Measurements from ENCODE around the gene RPS27L. TPM values are rescaled to one million over a fixed set of nuclear protein-coding genes. Genes with fewer than 3 reads are reported as not detected.

Gene RPS27L
- total and polyA plus RNA-seq, 2 of the 8 experiments (the other 6 are each of a cell fraction or from before 2014, with no cell fraction given): 115 to 143 TPM

GRCh38 chr15:63110428-63111026 is 46.8 kb downstream of the RPS27L start:
- H2AK5ac ChIP-seq (ENCODE audit: low read depth, low read length): no peak overlapping the region
- no peak for FAIRE-seq
- no peak overlapping the region for H2BK120ac ChIP-seq (replicated peaks; ENCODE audit: low read depth, low read length)
- no peak overlapping the region for H2BK5ac ChIP-seq (ENCODE audit: low read depth, low read length)
- H3K79me2 ChIP-seq (ENCODE audit: control insufficient read depth in 1 of 2, insufficient read depth in 2 of 2, low read length in 2 of 2): no peaks in the 10 kb centered on the region
- H2BK15ac ChIP-seq (ENCODE audit: low read length): no peak overlapping the region
- no peak overlapping the region for H3K23ac ChIP-seq (ENCODE audit: insufficient read length)
- POLR2A ChIA-PET (ENCODE audit: partially characterized antibody): interaction anchor here (1.6 kb wide), 1 partner anchor 45 kb away, joined by 4 read pairs; no protein-coding TSS in a partner anchor
- no peak overlapping the region for H4K91ac ChIP-seq (replicated peaks; ENCODE audit: insufficient read length, low read length)
- no peak overlapping the region for H3K27ac ChIP-seq (ENCODE audit: low read depth, low read length)
- no peaks in the 10 kb centered on the region for H3K36me3 ChIP-seq (ENCODE audit: control insufficient read depth in 2 of 4, insufficient read depth in 4 of 4, low read length in 3 of 4)
- DNase-seq (ENCODE audit: low read depth in 1 of 2, low spot score in 2 of 2): peak in 1 of 2 experiments; percentile 17
- 0 out of 7 replicates have a peak, but pooled peaks cover 0 to 3% (median 0%) of the 10 kb centered on the region in 4 experiments for H3K4me1 ChIP-seq (replicated peaks in 1 of 4; ENCODE audit: control insufficient read depth in 3 of 4, insufficient read depth in 4 of 4, low read length in 3 of 4)
- no peaks in the 10 kb centered on the region for H4K20me1 ChIP-seq (replicated peaks in 1 of 2; ENCODE audit: control insufficient read depth in 1 of 2, insufficient read depth in 2 of 2, low read length in 2 of 2)
- no peak overlapping the region for H3K14ac ChIP-seq (ENCODE audit: insufficient read length)
- H3K9me3 ChIP-seq (ENCODE audit: insufficient read depth in 2 of 2, low read depth in 1 of 2, low read length in 1 of 2): 0 out of 4 replicates have a peak, but pooled peaks cover 0 to 2% of the 10 kb centered on the region in 2 experiments
- WGBS, 2 experiments (ENCODE audit: extremely low coverage in 1 of 2, insufficient coverage in 1 of 2, insufficient read length in 1 of 2, insufficient replicate concordance in 2 of 2, low coverage in 1 of 2, low lambda C conversion rate in 2 of 2, missing lambda C conversion rate in 1 of 2): 92% methylated on average over 3 of the region's 3 CpGs; no CpG with 5 or more reads in 1 of the 2 experiments
- H4K8ac ChIP-seq (ENCODE audit: extremely low read depth, insufficient read depth, low read length): no peak overlapping the region
- no peak overlapping the region for H3K9ac ChIP-seq (replicated peaks in 1 of 4; ENCODE audit: extremely low read depth in 1 of 4, low read depth in 3 of 4, low read length in 3 of 4)
- H2BK20ac ChIP-seq (ENCODE audit: low read length): no peak overlapping the region
- TF ChIP-seq NRF1 (IDR thresholded peaks at IDR 0.05; ENCODE audit: low read depth, low read length) (no peak), SP4 (IDR thresholded peaks at IDR 0.05; ENCODE audit: low read length) (no peak), SIX5 (IDR thresholded peaks at IDR 0.05; ENCODE audit: low read depth, low read length) (no peak), HDAC6 (IDR thresholded peaks at IDR 0.05; ENCODE audit: low read depth, low read length) (no peak), BRCA1 (IDR thresholded peaks at IDR 0.05; ENCODE audit: low read depth, low read length) (no peak), USF2 (IDR thresholded peaks at IDR 0.05; ENCODE audit: low read length) (no peak), MAFK (IDR thresholded peaks at IDR 0.05; ENCODE audit: low read depth, low read length) (no peak), FOSL1 (IDR thresholded peaks at IDR 0.05; ENCODE audit: insufficient read depth, low read depth, low read length) (no peak), SIN3A (conservative IDR thresholded peaks at IDR 0.05 in 1 of 2, IDR thresholded peaks at IDR 0.05 in 1 of 2; ENCODE audit: low read depth in 1 of 2, low read length in 2 of 2) (no peak), TAF1 (IDR thresholded peaks at IDR 0.05; ENCODE audit: low read depth, low read length) (no peak), POLR2AphosphoS5 (IDR thresholded peaks at IDR 0.05; ENCODE audit: low read depth, low read length) (no peak)
- no peak overlapping the region for H4K5ac ChIP-seq (ENCODE audit: insufficient read length, low read depth, low read length)
- CTCF ChIA-PET (ENCODE audit: partially characterized antibody): interaction anchor here (0.6 to 2.5 kb wide), 5 partner anchors 15 to 369 kb away, joined by 3 to 9 read pairs (median 3); no protein-coding TSS in a partner anchor
- H2BK12ac ChIP-seq (ENCODE audit: low read depth, low read length): no peak overlapping the region
- no peak overlapping the region for H3K4me2 ChIP-seq (ENCODE audit: insufficient read depth in 1 of 2, low read depth in 2 of 2, low read length in 2 of 2)
- no peak overlapping the region for H3K18ac ChIP-seq (ENCODE audit: extremely low read depth, low read length)
- H3K27me3 ChIP-seq (replicated peaks in 1 of 4; ENCODE audit: control insufficient read depth in 3 of 4, extremely low read depth in 1 of 4, insufficient read depth in 3 of 4, low read length in 3 of 4): no peaks in the 10 kb centered on the region
- no peak overlapping the region for H3K4ac ChIP-seq (replicated peaks; ENCODE audit: insufficient read length, low read depth, low read length)
- H3K4me3 ChIP-seq (ENCODE audit: extremely low read depth in 1 of 4, insufficient read depth in 2 of 4, low read depth in 3 of 4, low read length in 4 of 4): no peak overlapping the region
- H2AFZ ChIP-seq (ENCODE audit: low read length): no peak overlapping the region
- H3K23me2 ChIP-seq (ENCODE audit: low read depth, low read length): no peaks in the 10 kb centered on the region
- H3K56ac ChIP-seq (replicated peaks; ENCODE audit: insufficient read length, low read depth, low read length): no peak overlapping the region
- no peaks in the 10 kb centered on the region for H3K79me1 ChIP-seq (ENCODE audit: low read depth, low read length)

All from H1 (cell line).